GM13976 (cell line): ENCODE results near the gene DHRS2.
A peak's percentile ranks its signal among the peaks of the same experiment; 100 is the strongest.
"Not testable (repeated sequence)": the region's sequence is repeated elsewhere in the genome, so short reads cannot be mapped to it uniquely, and the experiment has no call there.

Experiments used
- DNase-seq: peaks from one replicate; pipeline ENCODE4 v3.0.0; 2012; ENCODE audit warnings: low spot score
- CTCF ChIP-seq: IDR thresholded peaks from 2 replicates; pipeline ENCODE4 v1.5.1; 2012; ENCODE audit warnings: borderline replicate concordance, mild to moderate bottlenecking; ENCODE audit not compliant: insufficient read depth; ENCODE audit errors: extremely low read depth, missing control alignments, control extremely low read depth
- in situ Hi-C: fragments of 300-500 bp; cut with MboI; formaldehyde crosslinking; loops from one replicate; pipeline ENCODE4 v1.12.0; 2022; ENCODE audit warnings: low sequenced_read_pairs, mixed read lengths, inconsistent platforms; ENCODE audit not compliant: unreplicated experiment

Gene DHRS2

GRCh38 chr14:23605931-23606585 is 30.1 kb upstream of the DHRS2 start:
- no peak for TF ChIP-seq CTCF
- DNase-seq = peak; percentile 73
- in situ Hi-C loops = no loop called here

GRCh38 chr14:23608454-23608853 is 27.7 kb upstream of the DHRS2 start:
- no peak for TF ChIP-seq CTCF

GRCh38 chr14:23609001-23609400 is 27.2 kb upstream of the DHRS2 start:
- TF ChIP-seq CTCF = no peak
- in situ Hi-C loops = no loop called here
- DNase-seq = no peak

More at GRCh38 chr14:23608454-23608853, 27.7 kb upstream of the DHRS2 start:
- no peak for DNase-seq
- in situ Hi-C loops = no loop called here

GRCh38 chr14:23609411-23610089 is 26.6 kb upstream of the DHRS2 start:
- DNase-seq, in situ Hi-C loops: not testable (repeated sequence)

- no peak for TF ChIP-seq CTCF
- in situ Hi-C loops = no loop called here
- DNase-seq = no peak
Measured at GRCh38 chr14:23610090-23610814, 25.9 kb upstream of the DHRS2 start.

- no peak for TF ChIP-seq CTCF
- in situ Hi-C loops = no loop called here
- no peak for DNase-seq
Measured at GRCh38 chr14:23610815-23611289, 25.3 kb upstream of the DHRS2 start.

GRCh38 chr14:23612354-23612732 is 23.8 kb upstream of the DHRS2 start:
- DNase-seq = no peak
- no peak for TF ChIP-seq CTCF
- in situ Hi-C loops = no loop called here
